ENCODE data around the gene PDZRN3. TPM values are rescaled to one million over a fixed set of nuclear protein-coding genes. Genes with fewer than 3 reads are reported as not detected.
A peak's percentile ranks its signal among the peaks of the same experiment; 100 is the strongest.

Gene PDZRN3
- polyA plus RNA-seq, 1 of the 3 experiments (the other 2 are of a cell fraction), result 10.3 TPM

DNA sequence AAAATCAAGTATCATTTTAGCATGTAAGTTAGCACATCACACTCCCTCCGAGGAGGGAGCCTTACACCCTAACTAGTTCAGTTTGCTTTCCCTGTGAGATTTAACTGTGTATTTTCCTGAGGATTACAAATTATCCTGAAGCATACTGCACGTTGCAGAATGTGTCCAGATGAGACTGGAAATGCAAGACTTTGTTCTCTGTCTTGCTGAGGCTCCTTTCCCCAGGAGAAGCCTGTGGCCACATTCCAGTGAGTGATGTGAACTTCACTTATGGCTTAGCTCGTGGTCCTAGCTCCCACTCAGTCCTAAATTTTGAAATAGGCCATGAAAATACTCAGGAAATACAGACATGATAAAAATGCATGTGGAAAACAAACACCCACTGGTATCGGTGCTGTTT lies 23.7 kb downstream of the PDZRN3 start:
- Histone ChIP-seq H3K4me2 (peak overlapping the region; percentile 39; the same call in 1 of the 2 replicates), H4K20me1 (ENCODE audit: insufficient read depth) (no peaks in the 10 kb centered on the region), H3K4me3 (ENCODE audit: low read depth in 2 of 2, low read length in 1 of 2) (no peak overlapping the region), H3K4me1 (ENCODE audit: control insufficient read depth in 1 of 2, insufficient read depth in 2 of 2, low read depth in 1 of 2, low read length in 1 of 2) (peaks cover 41 to 47% of the 10 kb centered on the region in 2 experiments), H3K79me2 (ENCODE audit: insufficient read depth) (peaks cover 65% of the 10 kb centered on the region), H3K36me3 (replicated peaks in 1 of 2; ENCODE audit: control insufficient read depth in 1 of 2, insufficient read depth in 2 of 2, low read length in 1 of 2) (peaks cover 25 to 28% of the 10 kb centered on the region in 2 experiments), H2AFZ (ENCODE audit: low read depth) (no peak overlapping the region), H3K27me3 (ENCODE audit: insufficient read depth) (no peaks in the 10 kb centered on the region), H3K27ac (ENCODE audit: low read depth in 2 of 2, low read length in 1 of 2) (peak overlapping the region; percentile 88 to 93), H3F3A (replicated peaks; ENCODE audit: insufficient read depth) (peaks cover 49% of the 10 kb centered on the region), H3K9me2 (no peaks in the 10 kb centered on the region), H3K9ac (peak overlapping the region; percentile 11; the same call in 1 of the 2 replicates), H3K9me3 (peaks cover 4% of the 10 kb centered on the region; the same call in 1 of the 2 replicates)
- WGBS (ENCODE audit: low lambda C conversion rate), result 59% methylated on average over 4 of the region's 4 CpGs
- no peak for DNase-seq
- ChIA-PET POLR2A (no interaction called here), CTCF (interaction anchor here (1.6 kb wide), 1 partner anchor 12 kb away, joined by 3 read pairs; no protein-coding TSS in a partner anchor)
- no peak for TF ChIP-seq FOSL2 (IDR thresholded peaks at IDR 0.05; ENCODE audit: borderline replicate concordance, low read depth)
- TF ChIP-seq POLR2AphosphoS5 (IDR thresholded peaks at IDR 0.05; ENCODE audit: low read depth, low read length), result no peak
- no peak for TF ChIP-seq NFIC (IDR thresholded peaks at IDR 0.05; ENCODE audit: borderline replicate concordance)
- no peak for TF ChIP-seq ZBTB33 (IDR thresholded peaks at IDR 0.05; ENCODE audit: borderline replicate concordance, low read depth)
- no peak for TF ChIP-seq CHD2 (IDR thresholded peaks at IDR 0.05; ENCODE audit: low read length, partially characterized antibody)
- no peak for TF ChIP-seq JUND (IDR thresholded peaks at IDR 0.05)
- no peak for TF ChIP-seq SMC3 (IDR thresholded peaks at IDR 0.05; ENCODE audit: low read depth, low read length)
- no peak for TF ChIP-seq GATA2 (CRISPR knock-in tag; IDR thresholded peaks at IDR 0.05)
- TF ChIP-seq PBX3 (IDR thresholded peaks at IDR 0.05), result no peak
- TF ChIP-seq FOXJ3 (CRISPR knock-in tag; IDR thresholded peaks at IDR 0.05), result no peak

DNA sequence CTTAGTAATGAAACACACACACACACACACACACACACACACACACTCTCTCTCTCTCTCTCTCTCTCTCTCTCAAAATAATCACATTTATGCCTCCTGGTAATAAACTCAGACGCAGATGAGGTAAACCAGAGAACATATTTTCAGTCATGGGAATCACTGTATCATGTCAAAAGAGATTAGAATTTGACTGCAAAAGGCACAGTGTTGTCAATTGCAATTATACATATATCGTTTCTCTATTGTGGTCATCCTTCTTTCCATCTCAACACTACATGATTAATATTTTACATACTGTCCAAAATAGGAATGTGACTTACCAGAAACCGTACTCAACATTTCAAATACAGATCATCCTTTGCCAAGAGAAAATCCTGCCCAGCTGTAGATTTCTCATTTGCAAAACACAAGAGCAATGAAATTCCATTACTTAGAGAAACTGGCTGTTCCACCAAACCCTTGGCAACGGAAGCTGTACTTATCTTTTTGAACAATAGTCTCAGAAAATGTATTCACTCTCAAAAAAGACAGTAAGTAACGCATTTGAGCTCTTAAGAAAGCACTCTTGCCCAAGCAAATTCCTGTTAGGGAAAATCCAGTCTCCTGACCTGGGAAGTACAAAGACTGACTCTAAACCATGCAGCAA lies 24.3 kb downstream of the PDZRN3 start:
- CTCF ChIA-PET, result interaction anchor here (1.3 to 1.6 kb wide), 2 partner anchors 12 to 92 kb away, joined by 3 to 6 read pairs; no protein-coding TSS in a partner anchor
- Histone ChIP-seq H3K27ac (ENCODE audit: low read depth in 2 of 2, low read length in 1 of 2) (peak overlapping the region; percentile 88 to 93), H3K27me3 (ENCODE audit: insufficient read depth) (no peaks in the 10 kb centered on the region), H3K4me1 (ENCODE audit: control insufficient read depth in 1 of 2, insufficient read depth in 2 of 2, low read depth in 1 of 2, low read length in 1 of 2) (peaks cover 41 to 47% of the 10 kb centered on the region in 2 experiments), H2AFZ (ENCODE audit: low read depth) (no peak overlapping the region), H4K20me1 (ENCODE audit: insufficient read depth) (no peaks in the 10 kb centered on the region), H3K9me2 (no peaks in the 10 kb centered on the region), H3K9me3 (peaks cover 6% of the 10 kb centered on the region; the same call in 1 of the 2 replicates), H3K4me3 (ENCODE audit: low read depth in 2 of 2, low read length in 1 of 2) (no peak overlapping the region), H3K36me3 (replicated peaks in 1 of 2; ENCODE audit: control insufficient read depth in 1 of 2, insufficient read depth in 2 of 2, low read length in 1 of 2) (peaks cover 27 to 34% of the 10 kb centered on the region in 2 experiments), H3K4me2 (peak overlapping the region; percentile 39), H3K79me2 (ENCODE audit: insufficient read depth) (peaks cover 65% of the 10 kb centered on the region), H3F3A (replicated peaks; ENCODE audit: insufficient read depth) (peaks cover 49% of the 10 kb centered on the region), H3K9ac (peak overlapping the region; percentile 11; the same call in 1 of the 2 replicates)
- POLR2A ChIA-PET, result no interaction called here
- 6% methylated on average over 5 of the region's 5 CpGs for WGBS (ENCODE audit: low lambda C conversion rate)
- no peak for DNase-seq
- no peak for TF ChIP-seq ELF1 (IDR thresholded peaks at IDR 0.05)
- TF ChIP-seq FOXJ3 (CRISPR knock-in tag; IDR thresholded peaks at IDR 0.05), result no peak
- TF ChIP-seq TAF1 (IDR thresholded peaks at IDR 0.05; ENCODE audit: borderline replicate concordance, low read depth, low read length), result no peak
- TF ChIP-seq MAX (IDR thresholded peaks at IDR 0.05; ENCODE audit: low read depth), result peak; percentile 41; the same call in 1 of the 2 replicates
- TF ChIP-seq RAD21 (IDR thresholded peaks at IDR 0.05; ENCODE audit: low read length), result no peak
- TF ChIP-seq POLR2AphosphoS5 (IDR thresholded peaks at IDR 0.05; ENCODE audit: low read depth, low read length), result peak; percentile 93
- TF ChIP-seq FOXM1 (IDR thresholded peaks at IDR 0.05; ENCODE audit: low read depth), result peak; percentile 93
- peak; percentile 82 for TF ChIP-seq ZBTB33 (IDR thresholded peaks at IDR 0.05; ENCODE audit: borderline replicate concordance, low read depth)
- no peak for TF ChIP-seq EZH2phosphoT487 (IDR thresholded peaks at IDR 0.05; ENCODE audit: borderline replicate concordance, low read depth)
- TF ChIP-seq RFX5 (IDR thresholded peaks at IDR 0.05; ENCODE audit: low read length), result no peak
- peak; percentile 61; the same call in 1 of the 2 replicates for TF ChIP-seq RCOR1 (IDR thresholded peaks at IDR 0.05; ENCODE audit: low read length)
- TF ChIP-seq JUND (IDR thresholded peaks at IDR 0.05), result peak; percentile 95

Data from SK-N-SH (cell line).